ENCODE measurements around the gene SKAP1. TPM values are rescaled to one million over a fixed set of nuclear protein-coding genes. Genes with fewer than 3 reads are reported as not detected.
"Not testable (repeated sequence)": the region's sequence is repeated elsewhere in the genome, so short reads cannot be mapped to it uniquely, and the experiment has no call there.

The SKAP1 gene
- total RNA-seq, 2 donors from 2014 or later: 40.9 to 44.9 TPM

DNA sequence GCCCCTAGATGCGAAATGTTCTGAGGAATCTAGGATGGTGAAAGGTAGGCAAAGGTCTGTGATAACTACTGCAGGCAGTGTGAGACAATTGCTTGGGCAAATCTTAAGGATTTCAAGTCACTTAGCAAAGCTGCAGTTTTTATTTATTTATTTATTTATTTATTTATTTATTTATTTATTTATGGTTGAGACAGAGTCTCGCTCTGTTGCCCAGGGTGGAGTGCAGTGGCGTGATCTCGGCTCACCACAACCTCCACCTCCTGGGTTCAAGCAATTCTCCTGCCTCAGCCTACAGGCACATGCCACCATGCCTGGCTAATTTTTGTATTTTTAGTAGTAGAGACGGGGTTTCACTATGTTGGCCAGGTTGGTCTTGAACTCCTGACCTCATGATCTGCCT lies 243.7 kb downstream of the SKAP1 start:
- H3K27ac Mint-ChIP-seq; H3K4me3 Mint-ChIP-seq; DNase-seq (ENCODE audit: low spot score); H3K9me3 Mint-ChIP-seq; H3K4me1 Mint-ChIP-seq (ENCODE audit: low read depth in 2 of 2); ATAC-seq; H3K27me3 Mint-ChIP-seq: not testable (repeated sequence)
- peaks cover 10% of the 10 kb centered on the region for H3K36me3 Mint-ChIP-seq

DNA sequence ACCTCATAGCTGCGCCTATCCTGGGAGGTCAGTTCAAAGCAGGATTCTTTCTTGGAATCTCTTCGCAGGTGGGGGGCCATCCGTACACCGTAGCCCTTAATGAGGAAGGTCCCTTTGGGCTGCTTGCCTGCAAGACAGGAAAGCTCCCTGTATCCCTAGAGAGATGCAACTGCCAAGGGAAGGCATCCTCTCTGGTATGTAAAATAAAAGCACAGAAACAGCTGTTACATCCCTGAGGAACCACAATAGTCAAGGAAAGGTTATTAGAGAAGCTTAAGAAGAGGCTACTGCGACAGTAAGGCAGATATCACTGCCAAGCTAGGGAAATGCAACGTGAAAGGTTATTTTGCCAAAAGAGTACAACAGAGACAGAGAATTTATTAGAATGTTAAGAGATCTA lies 245.3 kb downstream of the SKAP1 start:
- ATAC-seq: no peak
- Mint-ChIP-seq H3K4me3 (no peak overlapping the region), H3K4me1 (ENCODE audit: low read depth in 2 of 2) (peaks cover 10 to 12% of the 10 kb centered on the region in 2 donors), H3K27me3 (no peaks in the 10 kb centered on the region), H3K9me3 (no peaks in the 10 kb centered on the region), H3K27ac (no peak overlapping the region), H3K36me3 (peaks cover 22% of the 10 kb centered on the region)
- DNase-seq (ENCODE audit: low spot score): no peak

DNA sequence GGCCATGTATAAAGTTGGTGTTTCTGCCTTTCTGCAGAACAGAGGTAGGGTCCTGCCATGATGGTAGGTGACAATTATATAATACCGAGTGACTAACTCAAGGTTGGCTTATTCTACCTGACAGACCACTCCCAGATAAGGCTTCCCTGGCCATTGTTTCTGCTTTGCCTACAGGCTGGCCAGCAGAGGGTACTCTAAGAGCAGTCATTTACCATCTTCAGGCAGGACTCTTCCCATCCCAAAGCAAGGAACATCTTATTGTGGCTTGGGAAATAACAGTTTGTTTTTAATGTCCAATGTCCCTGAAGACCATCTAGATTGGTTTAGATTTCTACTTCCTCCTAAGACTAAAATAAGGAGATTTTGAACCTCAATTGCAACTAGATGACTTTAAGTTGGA lies 248.4 kb downstream of the SKAP1 start:
- Mint-ChIP-seq H3K36me3 (peaks cover 33% of the 10 kb centered on the region), H3K4me1 (ENCODE audit: low read depth in 2 of 2) (peaks cover 16% of the 10 kb centered on the region in 2 donors), H3K9me3 (no peaks in the 10 kb centered on the region), H3K27ac (no peak overlapping the region), H3K4me3 (no peak overlapping the region), H3K27me3 (no peaks in the 10 kb centered on the region)
- DNase-seq (ENCODE audit: low spot score) (no peak), ATAC-seq (no peak)

DNA sequence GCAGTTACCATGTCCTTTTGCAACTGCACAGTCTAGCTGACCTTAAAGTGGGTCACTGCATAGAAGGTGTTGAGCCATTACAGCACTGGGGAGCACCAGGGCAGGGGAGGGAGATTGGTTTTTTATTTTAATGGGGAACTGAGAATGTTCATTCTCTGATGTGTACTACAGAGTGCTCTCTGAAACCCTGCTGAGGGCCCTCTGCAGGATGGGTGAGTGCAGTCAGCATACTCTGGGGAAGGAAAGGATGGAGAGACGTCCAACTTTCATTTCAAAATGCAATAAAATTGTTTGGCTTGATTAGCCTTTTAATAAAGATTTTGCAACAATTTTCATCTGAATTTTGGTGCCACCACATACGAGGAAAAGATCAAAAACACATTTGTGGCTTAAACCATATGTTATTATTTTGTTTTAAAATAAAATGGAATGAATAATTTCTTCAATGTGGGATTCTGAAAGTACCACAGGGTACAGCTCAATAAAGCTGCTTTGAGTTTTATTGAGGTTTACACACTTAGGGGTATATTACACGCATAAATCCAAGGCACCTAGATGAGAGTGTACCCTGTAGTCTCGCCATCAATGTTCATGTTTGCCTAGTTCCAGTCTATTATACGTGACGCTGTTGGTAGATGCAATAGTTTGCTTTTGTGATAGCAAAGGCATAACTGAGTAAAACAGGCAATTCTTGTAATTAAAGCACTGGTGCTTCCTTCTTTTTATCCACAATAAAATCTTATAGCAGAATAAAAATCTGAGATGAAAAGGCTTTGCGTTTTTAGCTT lies 249.0 kb downstream of the SKAP1 start:
- ATAC-seq: no peak
- H3K4me1 Mint-ChIP-seq (ENCODE audit: low read depth in 2 of 2): peaks cover 16% of the 10 kb centered on the region in 2 donors
- H3K36me3 Mint-ChIP-seq: peaks cover 33% of the 10 kb centered on the region
- H3K4me3 Mint-ChIP-seq: no peak overlapping the region
- no peaks in the 10 kb centered on the region for H3K9me3 Mint-ChIP-seq
- DNase-seq (ENCODE audit: low spot score): no peak
- H3K27ac Mint-ChIP-seq: peak overlapping the region in 1 of 2 donors; percentile 65
- no peaks in the 10 kb centered on the region for H3K27me3 Mint-ChIP-seq

DNA sequence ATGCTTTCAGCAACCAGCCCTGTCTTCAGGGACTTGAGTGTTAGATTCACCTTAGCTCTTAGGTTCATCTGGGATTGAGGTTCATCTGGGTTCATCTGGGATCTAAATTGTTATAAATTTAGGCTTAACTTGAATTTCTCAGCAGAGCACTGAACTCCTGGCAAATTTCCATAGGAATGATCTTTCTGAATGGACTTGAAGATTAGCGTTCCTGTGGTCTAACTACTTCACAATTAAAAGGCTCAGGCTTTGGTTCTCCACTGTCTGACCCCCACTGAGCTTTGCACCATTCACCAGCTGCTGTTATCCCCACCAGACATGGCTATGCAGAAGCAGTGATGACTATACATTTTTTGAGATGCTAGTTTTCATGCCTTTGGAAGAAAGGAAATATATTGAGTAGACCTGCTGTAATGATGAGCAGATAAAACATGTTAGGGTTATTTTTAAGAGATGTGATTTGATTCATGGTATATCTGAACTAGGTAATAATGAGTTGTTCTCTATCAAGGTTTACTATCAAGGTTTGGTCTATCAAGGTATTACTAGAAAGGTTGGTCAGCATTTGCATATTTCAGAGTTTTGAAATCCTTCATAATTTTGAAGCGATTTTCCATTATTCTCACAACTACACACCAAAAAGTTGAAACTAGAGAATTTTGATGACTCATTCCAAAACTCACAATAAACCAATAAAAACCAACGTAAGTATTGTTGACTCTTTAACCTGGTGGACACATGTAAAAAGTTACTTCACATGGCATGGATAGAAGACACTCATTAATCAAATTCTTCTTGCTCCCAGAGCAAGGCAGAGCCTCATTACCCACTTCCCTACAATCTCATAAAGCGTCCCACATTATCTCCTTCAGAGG lies 250.7 kb downstream of the SKAP1 start:
- peaks cover 27% of the 10 kb centered on the region for H3K36me3 Mint-ChIP-seq
- ATAC-seq (no peak), DNase-seq (ENCODE audit: low spot score) (no peak)
- H3K27ac Mint-ChIP-seq: peak overlapping the region; percentile 56 to 65
- no peaks in the 10 kb centered on the region for H3K9me3 Mint-ChIP-seq
- H3K4me3 Mint-ChIP-seq: no peak overlapping the region
- no peaks in the 10 kb centered on the region for H3K27me3 Mint-ChIP-seq
- peaks cover 19 to 21% of the 10 kb centered on the region in 2 donors for H3K4me1 Mint-ChIP-seq (ENCODE audit: low read depth in 2 of 2)

DNA sequence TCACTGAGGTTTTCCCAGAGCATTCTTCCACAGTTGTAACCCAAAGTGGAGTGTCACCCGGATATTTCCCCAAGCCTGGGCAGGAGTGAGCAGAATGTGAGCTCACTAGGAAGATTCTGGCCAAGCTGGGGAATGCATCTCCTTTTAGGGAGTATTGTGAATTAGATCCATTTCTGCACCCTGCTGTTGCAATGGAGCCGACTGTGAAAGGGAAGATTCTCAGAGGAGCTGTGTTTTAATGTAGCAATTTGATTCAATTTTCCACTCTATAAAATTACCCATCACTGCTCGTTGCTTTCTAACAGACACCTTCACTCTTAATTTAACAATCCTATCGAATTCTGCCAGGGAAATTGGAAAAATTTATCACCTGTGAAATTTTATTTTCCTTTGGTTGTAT lies 251.7 kb downstream of the SKAP1 start:
- H3K27ac Mint-ChIP-seq: peak overlapping the region; percentile 2 to 39
- no peaks in the 10 kb centered on the region for H3K27me3 Mint-ChIP-seq
- H3K9me3 Mint-ChIP-seq: no peaks in the 10 kb centered on the region
- ATAC-seq: no peak
- no peak overlapping the region for H3K4me3 Mint-ChIP-seq
- H3K4me1 Mint-ChIP-seq (ENCODE audit: low read depth in 2 of 2): peaks cover 23 to 27% of the 10 kb centered on the region in 2 donors
- peaks cover 27% of the 10 kb centered on the region for H3K36me3 Mint-ChIP-seq
- DNase-seq (ENCODE audit: low spot score): no peak

DNA sequence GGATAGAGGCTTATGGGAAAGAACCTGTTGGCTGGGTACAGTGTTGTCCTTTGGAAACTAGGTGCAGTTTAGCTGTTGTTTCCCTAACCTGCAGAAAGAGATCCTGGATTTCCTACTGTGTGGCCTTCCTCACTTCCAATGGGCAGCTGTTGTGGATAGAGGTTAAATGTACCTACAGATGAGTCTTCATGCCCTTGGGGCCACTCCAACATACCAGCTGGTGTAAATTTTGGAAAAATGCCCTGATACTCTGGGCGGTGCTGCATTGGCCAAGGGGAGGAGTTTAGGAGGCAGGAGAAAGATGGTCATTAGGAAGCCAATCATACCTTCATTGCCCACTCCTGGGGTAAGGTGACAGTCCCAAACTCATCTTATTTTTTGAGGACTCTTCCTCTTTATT lies 252.2 kb downstream of the SKAP1 start:
- Mint-ChIP-seq H3K27ac (no peak overlapping the region), H3K4me3 (no peak overlapping the region), H3K27me3 (no peaks in the 10 kb centered on the region), H3K4me1 (ENCODE audit: low read depth in 2 of 2) (peaks cover 26 to 30% of the 10 kb centered on the region in 2 donors), H3K36me3 (peaks cover 27% of the 10 kb centered on the region), H3K9me3 (no peaks in the 10 kb centered on the region)
- ATAC-seq (no peak), DNase-seq (ENCODE audit: low spot score) (no peak)

DNA sequence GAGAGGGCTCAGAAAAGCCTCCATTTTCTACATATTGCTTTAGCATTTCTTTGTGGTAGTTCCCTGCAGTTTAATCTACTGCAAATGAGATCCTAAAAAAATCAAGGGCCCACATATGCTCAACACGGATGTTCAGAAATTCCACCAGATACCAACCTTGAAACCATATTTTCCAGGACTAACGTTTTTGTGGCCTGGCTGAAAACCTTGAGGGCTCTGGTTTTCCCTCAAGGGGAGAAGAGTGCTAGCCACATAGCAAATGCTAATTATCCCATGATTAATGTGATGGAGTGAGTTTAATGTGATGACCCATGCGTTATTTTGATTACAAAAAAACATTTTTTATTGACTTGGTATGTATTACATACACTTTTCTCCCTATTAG lies 253.6 kb downstream of the SKAP1 start:
- DNase-seq (ENCODE audit: low spot score) (no peak), ATAC-seq (no peak)
- Mint-ChIP-seq H3K4me3 (no peak overlapping the region), H3K9me3 (no peaks in the 10 kb centered on the region), H3K36me3 (peaks cover 23% of the 10 kb centered on the region), H3K27me3 (no peaks in the 10 kb centered on the region), H3K27ac (no peak overlapping the region), H3K4me1 (ENCODE audit: low read depth in 2 of 2) (peaks cover 26 to 30% of the 10 kb centered on the region in 2 donors)

DNA sequence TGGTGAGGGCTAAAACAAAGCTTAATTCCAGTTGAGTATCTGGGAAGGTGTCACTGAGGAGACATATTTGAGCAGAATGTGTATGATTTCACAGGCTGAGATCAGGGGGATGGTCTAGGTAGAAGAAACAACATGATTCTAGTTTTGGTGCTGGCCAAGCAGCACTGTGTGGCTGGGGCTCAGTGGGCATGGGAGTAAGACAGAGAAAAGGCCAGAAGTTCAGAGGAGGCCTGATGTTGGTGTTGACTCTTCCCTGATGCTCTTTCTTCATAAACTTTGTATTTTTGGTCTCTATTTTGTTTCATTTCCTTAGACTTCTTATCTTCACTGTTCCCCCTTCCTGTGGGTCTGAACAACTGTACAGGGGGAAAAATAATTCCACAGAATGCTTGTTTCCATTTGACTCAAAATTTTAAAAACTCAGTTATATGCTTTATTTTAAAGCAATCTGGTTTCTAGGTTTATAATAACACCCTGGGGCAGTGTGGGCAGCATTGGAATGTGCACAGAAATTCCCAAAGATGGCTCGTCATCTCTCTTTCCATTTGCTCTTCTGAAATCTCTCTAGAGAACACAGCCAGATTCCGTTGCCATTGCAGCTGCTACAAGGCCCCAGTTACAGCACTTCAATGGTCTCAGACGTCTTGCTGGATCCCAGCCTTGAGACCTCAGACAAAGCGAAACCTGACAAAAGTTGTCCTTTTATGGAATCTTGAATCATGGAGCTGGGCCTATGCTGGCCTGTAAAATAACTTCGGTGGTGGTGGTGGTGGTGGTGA lies 254.1 kb downstream of the SKAP1 start:
- H3K27me3 Mint-ChIP-seq: no peaks in the 10 kb centered on the region
- peaks cover 26 to 30% of the 10 kb centered on the region in 2 donors for H3K4me1 Mint-ChIP-seq (ENCODE audit: low read depth in 2 of 2)
- ATAC-seq (no peak), DNase-seq (ENCODE audit: low spot score) (no peak)
- H3K4me3 Mint-ChIP-seq: no peak overlapping the region
- H3K36me3 Mint-ChIP-seq: peaks cover 23% of the 10 kb centered on the region
- no peaks in the 10 kb centered on the region for H3K9me3 Mint-ChIP-seq
- peak overlapping the region in 1 of 2 donors; percentile 20 for H3K27ac Mint-ChIP-seq

DNA sequence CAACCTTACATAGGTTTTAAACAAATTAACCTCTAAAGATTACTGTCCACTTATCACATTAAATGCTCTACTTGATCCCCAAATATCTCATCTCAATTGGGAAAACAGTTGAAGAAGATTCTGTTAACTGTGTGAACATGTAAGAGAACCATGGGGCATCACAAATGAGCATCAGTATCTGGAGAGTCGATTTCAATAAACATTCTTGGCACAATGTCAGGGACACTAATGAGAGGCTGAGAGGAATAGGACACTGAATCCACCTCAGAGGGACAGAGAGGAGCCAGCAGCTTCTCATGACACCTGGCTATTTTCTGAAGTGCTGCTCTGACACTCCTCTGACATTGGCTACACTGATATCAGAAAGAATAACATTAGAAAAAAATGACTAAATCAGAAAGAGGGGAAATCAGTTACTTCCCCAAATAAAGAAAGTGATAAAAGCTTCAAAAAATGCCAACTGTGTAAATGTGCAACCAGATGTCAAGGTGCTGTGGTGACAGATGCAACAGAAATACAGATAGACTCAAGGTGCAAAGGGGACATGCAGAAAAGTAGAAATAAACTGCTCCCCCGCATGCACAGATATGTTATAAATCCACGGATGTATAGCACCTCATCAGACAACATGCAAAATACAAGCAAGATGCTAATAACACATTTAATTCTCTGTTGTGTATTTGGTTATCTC lies 255.0 kb downstream of the SKAP1 start:
- ATAC-seq: no peak
- H3K27ac Mint-ChIP-seq: no peak overlapping the region
- H3K4me3 Mint-ChIP-seq: no peak overlapping the region
- H3K36me3 Mint-ChIP-seq: peaks cover 14% of the 10 kb centered on the region
- H3K4me1 Mint-ChIP-seq (ENCODE audit: low read depth in 2 of 2): peaks cover 18 to 21% of the 10 kb centered on the region in 2 donors
- H3K27me3 Mint-ChIP-seq: no peaks in the 10 kb centered on the region
- DNase-seq (ENCODE audit: low spot score): no peak
- no peaks in the 10 kb centered on the region for H3K9me3 Mint-ChIP-seq

DNA sequence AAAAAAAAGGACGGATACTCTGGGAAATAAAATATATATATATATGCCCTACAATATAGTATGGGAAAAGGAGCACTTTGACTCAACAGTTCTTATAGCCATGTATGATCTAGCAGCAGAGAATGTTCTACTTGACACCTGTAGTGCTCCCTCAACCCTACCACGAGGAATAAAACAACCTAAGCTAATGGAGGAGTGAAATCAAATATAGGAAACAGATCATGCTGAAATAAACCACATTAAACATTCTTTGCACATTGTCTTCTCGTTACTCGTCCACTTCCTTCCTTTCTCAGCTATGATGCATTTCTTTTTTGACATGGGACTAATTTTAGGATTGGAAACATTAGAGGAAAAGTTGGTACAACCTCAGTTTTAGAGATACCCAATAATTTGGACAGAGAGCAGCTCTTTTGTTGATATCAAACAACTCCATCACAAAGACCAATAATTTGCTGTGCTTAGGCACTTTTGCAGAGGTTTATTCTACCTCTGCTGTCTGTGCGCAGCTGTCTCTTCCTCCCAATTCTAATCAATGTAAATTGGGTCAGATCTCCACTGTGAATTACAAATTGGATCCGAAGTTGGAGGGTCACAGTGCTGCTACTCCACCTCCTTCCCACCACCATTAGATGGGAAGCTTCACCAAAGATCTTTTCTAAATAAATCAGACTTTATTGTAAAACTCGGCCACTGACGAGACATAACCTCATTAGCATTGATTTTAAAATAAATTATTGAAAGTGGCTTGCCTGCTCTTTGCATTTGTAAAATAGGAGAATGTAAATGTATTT lies 256.6 kb downstream of the SKAP1 start:
- peaks cover 13 to 14% of the 10 kb centered on the region in 2 donors for H3K4me1 Mint-ChIP-seq (ENCODE audit: low read depth in 2 of 2)
- DNase-seq (ENCODE audit: low spot score) (no peak), ATAC-seq (no peak)
- H3K4me3 Mint-ChIP-seq: no peak overlapping the region
- H3K27ac Mint-ChIP-seq: peak overlapping the region; percentile 42 to 43
- peaks cover 4% of the 10 kb centered on the region for H3K36me3 Mint-ChIP-seq
- H3K27me3 Mint-ChIP-seq: no peaks in the 10 kb centered on the region
- H3K9me3 Mint-ChIP-seq: no peaks in the 10 kb centered on the region

DNA sequence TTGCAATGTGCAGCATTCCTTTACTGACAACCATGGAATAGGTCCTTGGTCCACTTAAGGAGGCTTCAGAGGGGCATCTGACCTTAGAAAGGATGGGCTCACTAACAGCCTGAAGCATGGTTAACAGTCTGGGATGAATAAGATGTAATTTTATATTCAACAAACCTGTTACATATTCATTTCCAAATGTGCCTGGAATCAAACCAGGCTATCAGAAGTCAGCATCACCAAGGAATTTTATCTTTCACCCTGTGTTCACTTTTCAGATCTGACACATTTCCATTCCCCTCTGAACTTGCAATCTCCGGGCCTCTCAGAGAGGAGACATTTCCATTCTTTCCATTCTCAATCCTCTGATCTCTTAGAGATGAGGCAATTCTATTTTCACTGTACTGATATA lies 260.1 kb downstream of the SKAP1 start:
- Mint-ChIP-seq H3K27me3 (no peaks in the 10 kb centered on the region), H3K4me3 (no peak overlapping the region), H3K4me1 (ENCODE audit: low read depth in 2 of 2) (peaks cover 9% of the 10 kb centered on the region in 2 donors), H3K27ac (no peak overlapping the region), H3K9me3 (no peaks in the 10 kb centered on the region), H3K36me3 (peaks cover 4% of the 10 kb centered on the region)
- ATAC-seq (no peak), DNase-seq (ENCODE audit: low spot score) (no peak)

All from natural killer cell treated with Interleukin-12 subunit alpha and Interleukin-12 subunit beta and Interleukin-15 and Interleukin-18, amount 100 ng/mL, for 72 hours (primary cell).